ENCODE data around the gene SHOC2. TPM values are rescaled to one million over a fixed set of nuclear protein-coding genes. Genes with fewer than 3 reads are reported as not detected.

Gene SHOC2
- total and polyA plus RNA-seq, 2 of the 8 experiments (the other 6 are each of a cell fraction or from before 2014, with no cell fraction given), result 7.6 to 28.2 TPM

DNA sequence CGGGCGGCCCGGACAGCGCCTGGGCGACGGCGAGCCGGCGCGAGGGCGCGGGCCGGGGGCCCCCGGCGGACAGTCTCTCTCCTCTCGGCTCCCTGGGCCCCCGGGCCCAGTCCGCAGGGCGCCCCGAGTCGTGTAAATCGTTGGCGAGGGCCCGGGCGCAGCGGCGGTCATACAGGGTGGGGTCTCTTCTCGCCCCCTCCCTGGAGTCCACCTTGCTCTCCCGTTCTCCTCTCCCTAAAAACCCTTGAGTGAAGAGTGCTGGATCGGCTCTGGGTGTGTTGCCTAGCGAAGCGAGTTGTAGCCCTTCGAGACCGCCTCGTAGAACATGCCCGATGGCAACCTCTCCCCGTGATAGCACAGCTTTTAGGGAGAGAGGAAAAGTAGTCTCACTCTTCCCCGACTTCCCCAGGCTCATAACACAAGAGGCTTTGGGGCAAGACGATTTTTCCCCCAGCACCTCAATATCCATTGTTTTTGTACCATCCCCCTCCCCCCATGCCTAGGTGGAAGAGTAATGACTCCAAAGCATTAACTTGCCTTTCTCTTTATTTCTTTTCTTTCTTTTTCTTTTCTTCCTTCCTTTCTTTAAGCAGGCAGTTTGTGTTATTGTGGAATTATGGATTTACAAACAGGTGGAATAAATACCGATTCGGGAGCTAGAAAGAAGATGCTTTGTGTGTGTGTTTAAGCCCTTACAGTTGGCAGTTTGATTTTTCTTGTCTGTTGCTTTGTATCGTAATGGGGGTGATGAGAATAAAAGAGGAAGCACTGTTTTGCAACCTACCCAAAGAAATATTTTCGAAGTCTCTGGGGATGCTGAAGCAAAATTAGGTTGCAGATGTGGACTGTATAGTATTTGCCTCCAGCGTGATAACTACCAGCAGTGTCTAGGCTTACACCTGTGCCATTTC lies 822 bp downstream of the SHOC2 start (continued):
- TF ChIP-seq KDM1A (IDR thresholded peaks at IDR 0.05; ENCODE audit: borderline replicate concordance, low read length) (peak; percentile 88; the same call in 1 of the 2 replicates), RXRA (IDR thresholded peaks at IDR 0.05; ENCODE audit: insufficient read depth, low read depth, low read length) (no peak)
- TF ChIP-seq, protein P1, sequence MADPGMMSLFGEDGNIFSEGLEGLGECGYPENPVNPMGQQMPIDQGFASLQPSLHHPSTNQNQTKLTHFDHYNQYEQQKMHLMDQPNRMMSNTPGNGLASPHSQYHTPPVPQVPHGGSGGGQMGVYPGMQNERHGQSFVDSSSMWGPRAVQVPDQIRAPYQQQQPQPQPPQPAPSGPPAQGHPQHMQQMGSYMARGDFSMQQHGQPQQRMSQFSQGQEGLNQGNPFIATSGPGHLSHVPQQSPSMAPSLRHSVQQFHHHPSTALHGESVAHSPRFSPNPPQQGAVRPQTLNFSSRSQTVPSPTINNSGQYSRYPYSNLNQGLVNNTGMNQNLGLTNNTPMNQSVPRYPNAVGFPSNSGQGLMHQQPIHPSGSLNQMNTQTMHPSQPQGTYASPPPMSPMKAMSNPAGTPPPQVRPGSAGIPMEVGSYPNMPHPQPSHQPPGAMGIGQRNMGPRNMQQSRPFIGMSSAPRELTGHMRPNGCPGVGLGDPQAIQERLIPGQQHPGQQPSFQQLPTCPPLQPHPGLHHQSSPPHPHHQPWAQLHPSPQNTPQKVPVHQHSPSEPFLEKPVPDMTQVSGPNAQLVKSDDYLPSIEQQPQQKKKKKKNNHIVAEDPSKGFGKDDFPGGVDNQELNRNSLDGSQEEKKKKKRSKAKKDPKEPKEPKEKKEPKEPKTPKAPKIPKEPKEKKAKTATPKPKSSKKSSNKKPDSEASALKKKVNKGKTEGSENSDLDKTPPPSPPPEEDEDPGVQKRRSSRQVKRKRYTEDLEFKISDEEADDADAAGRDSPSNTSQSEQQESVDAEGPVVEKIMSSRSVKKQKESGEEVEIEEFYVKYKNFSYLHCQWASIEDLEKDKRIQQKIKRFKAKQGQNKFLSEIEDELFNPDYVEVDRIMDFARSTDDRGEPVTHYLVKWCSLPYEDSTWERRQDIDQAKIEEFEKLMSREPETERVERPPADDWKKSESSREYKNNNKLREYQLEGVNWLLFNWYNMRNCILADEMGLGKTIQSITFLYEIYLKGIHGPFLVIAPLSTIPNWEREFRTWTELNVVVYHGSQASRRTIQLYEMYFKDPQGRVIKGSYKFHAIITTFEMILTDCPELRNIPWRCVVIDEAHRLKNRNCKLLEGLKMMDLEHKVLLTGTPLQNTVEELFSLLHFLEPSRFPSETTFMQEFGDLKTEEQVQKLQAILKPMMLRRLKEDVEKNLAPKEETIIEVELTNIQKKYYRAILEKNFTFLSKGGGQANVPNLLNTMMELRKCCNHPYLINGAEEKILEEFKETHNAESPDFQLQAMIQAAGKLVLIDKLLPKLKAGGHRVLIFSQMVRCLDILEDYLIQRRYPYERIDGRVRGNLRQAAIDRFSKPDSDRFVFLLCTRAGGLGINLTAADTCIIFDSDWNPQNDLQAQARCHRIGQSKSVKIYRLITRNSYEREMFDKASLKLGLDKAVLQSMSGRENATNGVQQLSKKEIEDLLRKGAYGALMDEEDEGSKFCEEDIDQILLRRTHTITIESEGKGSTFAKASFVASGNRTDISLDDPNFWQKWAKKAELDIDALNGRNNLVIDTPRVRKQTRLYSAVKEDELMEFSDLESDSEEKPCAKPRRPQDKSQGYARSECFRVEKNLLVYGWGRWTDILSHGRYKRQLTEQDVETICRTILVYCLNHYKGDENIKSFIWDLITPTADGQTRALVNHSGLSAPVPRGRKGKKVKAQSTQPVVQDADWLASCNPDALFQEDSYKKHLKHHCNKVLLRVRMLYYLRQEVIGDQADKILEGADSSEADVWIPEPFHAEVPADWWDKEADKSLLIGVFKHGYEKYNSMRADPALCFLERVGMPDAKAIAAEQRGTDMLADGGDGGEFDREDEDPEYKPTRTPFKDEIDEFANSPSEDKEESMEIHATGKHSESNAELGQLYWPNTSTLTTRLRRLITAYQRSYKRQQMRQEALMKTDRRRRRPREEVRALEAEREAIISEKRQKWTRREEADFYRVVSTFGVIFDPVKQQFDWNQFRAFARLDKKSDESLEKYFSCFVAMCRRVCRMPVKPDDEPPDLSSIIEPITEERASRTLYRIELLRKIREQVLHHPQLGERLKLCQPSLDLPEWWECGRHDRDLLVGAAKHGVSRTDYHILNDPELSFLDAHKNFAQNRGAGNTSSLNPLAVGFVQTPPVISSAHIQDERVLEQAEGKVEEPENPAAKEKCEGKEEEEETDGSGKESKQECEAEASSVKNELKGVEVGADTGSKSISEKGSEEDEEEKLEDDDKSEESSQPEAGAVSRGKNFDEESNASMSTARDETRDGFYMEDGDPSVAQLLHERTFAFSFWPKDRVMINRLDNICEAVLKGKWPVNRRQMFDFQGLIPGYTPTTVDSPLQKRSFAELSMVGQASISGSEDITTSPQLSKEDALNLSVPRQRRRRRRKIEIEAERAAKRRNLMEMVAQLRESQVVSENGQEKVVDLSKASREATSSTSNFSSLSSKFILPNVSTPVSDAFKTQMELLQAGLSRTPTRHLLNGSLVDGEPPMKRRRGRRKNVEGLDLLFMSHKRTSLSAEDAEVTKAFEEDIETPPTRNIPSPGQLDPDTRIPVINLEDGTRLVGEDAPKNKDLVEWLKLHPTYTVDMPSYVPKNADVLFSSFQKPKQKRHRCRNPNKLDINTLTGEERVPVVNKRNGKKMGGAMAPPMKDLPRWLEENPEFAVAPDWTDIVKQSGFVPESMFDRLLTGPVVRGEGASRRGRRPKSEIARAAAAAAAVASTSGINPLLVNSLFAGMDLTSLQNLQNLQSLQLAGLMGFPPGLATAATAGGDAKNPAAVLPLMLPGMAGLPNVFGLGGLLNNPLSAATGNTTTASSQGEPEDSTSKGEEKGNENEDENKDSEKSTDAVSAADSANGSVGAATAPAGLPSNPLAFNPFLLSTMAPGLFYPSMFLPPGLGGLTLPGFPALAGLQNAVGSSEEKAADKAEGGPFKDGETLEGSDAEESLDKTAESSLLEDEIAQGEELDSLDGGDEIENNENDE (IDR thresholded peaks at IDR 0.05; ENCODE audit: insufficient replicate concordance, low read length), result no peak

Measured in H1 (cell line).